ENCODE measurements around the gene CCNC.

- TF ChIP-seq CTCF (IDR thresholded peaks at IDR 0.05): no peak
- no peak for TF ChIP-seq POLR2A (IDR thresholded peaks at IDR 0.05)
Observed at GRCh38 chr6:99507648-99508047, 60.8 kb downstream of the CCNC start.

Data from right lobe of liver (tissue), 4 donors.